OCI-LY7 (cell line): Measurements from ENCODE around the gene KCNK5. TPM values are rescaled to one million over a fixed set of nuclear protein-coding genes. Genes with fewer than 3 reads are reported as not detected.

Experiments used
- BruUV-seq: library from RNA; stranded (reverse); fragments of 400-500 nt; replicated peaks from 2 replicates; lab custom pipeline; 2021; lab: Mats Ljungman, UMichigan
- CTCF ChIA-PET: fragments of 300-600 bp; sonication (Branson Sonifier 250); formaldehyde crosslinking; loops from one replicate; lab custom pipeline; 2022; ENCODE audit warnings: antibody characterized with exemption; ENCODE audit not compliant: unreplicated experiment; lab: Charles Lee
- POLR2A ChIA-PET: fragments of 300-600 bp; sonication (Branson Sonifier 250); formaldehyde crosslinking; loops from one replicate; lab custom pipeline; 2022; ENCODE audit warnings: antibody characterized with exemption; lab: Charles Lee
- DNase-seq: peaks from one replicate; pipeline ENCODE4 v3.0.0-alpha.2; 2015; ENCODE audit warnings: low spot score
- H2AFZ ChIP-seq: fragments of 200-600 bp; sonication (generic), shearing (Covaris generic); 2 replicates; pipeline ENCODE4 v1.6.1; 2014; ENCODE audit warnings: mild to moderate bottlenecking, antibody characterized with exemption, low read length, moderate library complexity
- H3K27ac ChIP-seq: fragments of 200-600 bp; sonication (generic); 2 replicates; pipeline ENCODE4 v1.5.1; 2014; ENCODE audit warnings: mixed run types, low read depth, mild to moderate bottlenecking, moderate library complexity, low read length, inconsistent platforms; ENCODE audit not compliant: poor library complexity, severe bottlenecking
- H3K36me3 ChIP-seq: fragments of 200-600 bp; sonication (generic); 2 replicates; pipeline ENCODE4 v1.6.1; 2014; ENCODE audit warnings: mild to moderate bottlenecking, antibody characterized with exemption, low read length, moderate library complexity, mixed read lengths; ENCODE audit not compliant: insufficient read depth
- H3K4me1 ChIP-seq: fragments of 200-600 bp; sonication (generic); 2 replicates; pipeline ENCODE4 v1.5.1; 2014; ENCODE audit warnings: mild to moderate bottlenecking, low read length; ENCODE audit not compliant: insufficient read depth, poor library complexity, severe bottlenecking
- H3K4me2 ChIP-seq: fragments of 200-600 bp; sonication (generic); 2 replicates; pipeline ENCODE4 v1.6.1; 2014; ENCODE audit warnings: mild to moderate bottlenecking, low read length
- H3K4me3 ChIP-seq: fragments of 200-600 bp; sonication (generic); 2 replicates; pipeline ENCODE4 v1.5.1; 2014; ENCODE audit warnings: mild to moderate bottlenecking, low read depth, low read length; ENCODE audit not compliant: poor library complexity, severe bottlenecking
- H3K79me2 ChIP-seq: fragments of 200-600 bp; sonication (generic); 2 replicates; pipeline ENCODE4 v1.6.1; 2016; ENCODE audit warnings: low read depth, mild to moderate bottlenecking, low read length, moderate library complexity, mixed read lengths; ENCODE audit not compliant: insufficient read depth
- H3K9me2 ChIP-seq: fragments of 200-600 bp; sonication (generic); 2 replicates; pipeline ENCODE4 v1.6.1; 2016; ENCODE audit warnings: mild to moderate bottlenecking, low read length, mixed read lengths; ENCODE audit not compliant: insufficient read depth
- H3K9me3 ChIP-seq: fragments of 200-600 bp; sonication (generic); 2 replicates; pipeline ENCODE4 v1.6.1; 2014; ENCODE audit warnings: mild to moderate bottlenecking, mixed run types, low read length, mixed read lengths
- H4K20me1 ChIP-seq: fragments of 200-600 bp; sonication (generic); 2 replicates; pipeline ENCODE4 v1.6.1; 2014; ENCODE audit warnings: mild to moderate bottlenecking, antibody characterized with exemption, low read length, moderate library complexity, mixed read lengths; ENCODE audit not compliant: insufficient read depth
- CTCF ChIP-seq: fragments of 200-600 bp; sonication (generic); conservative IDR thresholded peaks from 2 replicates; pipeline ENCODE4 v1.5.1; 2014; ENCODE audit warnings: mild to moderate bottlenecking, antibody characterized with exemption, low read length, moderate library complexity, mixed read lengths
- EZH2phosphoT487 ChIP-seq: fragments of 200-600 bp; sonication (generic); IDR thresholded peaks from 2 replicates; pipeline ENCODE4 v1.6.1; 2018; ENCODE audit warnings: low read depth, borderline replicate concordance, mild to moderate bottlenecking, mixed run types, antibody characterized with exemption, low read length, moderate library complexity, mixed read lengths
- intact Hi-C: fragments of 100-400 bp; cut with micrococcal nuclease; formaldehyde crosslinking; loops from one replicate; pipeline ENCODE4 v1.10.0; 2022; ENCODE audit not compliant: unreplicated experiment
- total RNA-seq, 2 experiments: library from RNA; depleted of rRNA in 1 of 2; stranded (reverse); fragments of >200 nt in 1 of 2; shearing (Covaris generic) in 1 of 2; gene quantifications; 2 replicates each; pipeline ENCODE4 v1.2.3, GENCODE V29; 2014 to 2022

The KCNK5 gene
- total RNA-seq, 2 experiments from 2014 or later: not detected

- H3K4me1 ChIP-seq: no peaks in the 10 kb centered on the region
- CTCF ChIA-PET: no interaction called here
- no TSS peak for BruUV-seq
- H3K79me2 ChIP-seq: no peaks in the 10 kb centered on the region
- no peaks in the 10 kb centered on the region for H3K9me3 ChIP-seq
- H3K4me2 ChIP-seq: no peak overlapping the region
- H3K4me3 ChIP-seq: no peak overlapping the region
- no peak overlapping the region for H3K27ac ChIP-seq
- intact Hi-C loops: no loop called here
- TF ChIP-seq EZH2phosphoT487 (no peak), CTCF (no peak)
- no peaks in the 10 kb centered on the region for H4K20me1 ChIP-seq
- no peaks in the 10 kb centered on the region for H3K9me2 ChIP-seq
- POLR2A ChIA-PET: no interaction called here
- no peak overlapping the region for H2AFZ ChIP-seq
- H3K36me3 ChIP-seq: no peaks in the 10 kb centered on the region
- DNase-seq: no peak
Observed at GRCh38 chr6:39260953-39261352, 31.7 kb upstream of the KCNK5 start.

DNA sequence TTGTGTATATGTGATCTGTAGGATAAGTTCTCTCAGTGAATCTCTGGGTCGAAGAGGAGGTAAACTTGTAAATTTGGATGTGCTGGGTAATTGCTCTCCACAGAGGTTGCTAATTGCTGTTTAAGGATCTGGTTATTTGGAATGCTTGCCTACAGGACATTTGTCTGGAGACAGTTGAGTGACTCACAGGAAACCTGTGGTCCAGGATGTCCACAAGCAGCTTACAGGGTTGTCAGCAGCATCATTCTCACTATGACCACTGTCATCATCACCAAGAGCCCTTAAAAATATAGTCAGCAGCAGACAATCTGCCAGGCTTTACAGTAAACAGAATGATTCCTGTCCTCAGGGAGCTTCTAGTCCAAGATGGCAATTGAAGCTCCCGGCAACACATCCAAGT lies 31.2 kb upstream of the KCNK5 start:
- ChIA-PET CTCF (no interaction called here), POLR2A (no interaction called here)
- H3K4me1 ChIP-seq: no peaks in the 10 kb centered on the region
- DNase-seq: no peak
- no peak overlapping the region for H3K4me2 ChIP-seq
- intact Hi-C loops: no loop called here
- BruUV-seq: no TSS peak
- no peak overlapping the region for H3K27ac ChIP-seq
- H3K9me3 ChIP-seq: no peaks in the 10 kb centered on the region
- H4K20me1 ChIP-seq: no peaks in the 10 kb centered on the region
- no peak overlapping the region for H3K4me3 ChIP-seq
- no peak for TF ChIP-seq CTCF
- no peak for TF ChIP-seq EZH2phosphoT487
- no peaks in the 10 kb centered on the region for H3K9me2 ChIP-seq
- no peaks in the 10 kb centered on the region for H3K79me2 ChIP-seq
- no peak overlapping the region for H2AFZ ChIP-seq
- H3K36me3 ChIP-seq: no peaks in the 10 kb centered on the region

DNA sequence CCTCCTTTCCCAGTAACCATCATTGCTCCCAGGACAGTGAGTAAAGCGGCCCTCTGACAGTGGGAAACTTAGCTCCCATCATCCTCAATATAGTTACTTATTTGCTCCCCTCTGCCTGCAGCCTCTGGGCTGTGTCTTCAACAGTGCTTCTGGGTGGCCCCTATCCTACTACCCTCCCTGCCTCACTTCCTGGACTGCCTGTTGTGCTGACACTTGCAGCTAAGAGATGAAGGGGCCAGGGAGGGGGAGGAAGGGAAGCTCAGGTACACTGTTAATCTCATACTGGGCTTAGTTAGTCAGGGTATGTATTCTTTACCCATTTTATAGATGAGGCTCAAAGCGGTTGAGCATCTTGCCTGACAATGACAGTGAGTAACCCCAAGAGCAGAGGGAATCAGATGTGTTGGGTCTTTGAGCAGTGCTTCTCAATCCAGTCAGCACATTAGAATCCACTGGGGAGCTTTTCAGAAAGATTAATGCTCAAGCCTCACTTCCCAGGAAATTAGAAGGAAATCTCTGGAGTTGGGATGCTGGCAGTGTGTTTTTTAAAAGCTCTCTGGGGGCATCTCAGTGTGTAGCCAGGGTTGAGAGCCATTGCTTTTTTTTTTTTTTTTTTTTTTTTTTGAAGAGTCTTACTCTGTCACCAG lies 27.1 kb upstream of the KCNK5 start:
- ChIA-PET CTCF (interaction anchor here (0.6 kb wide), 1 partner anchor 11 kb away, joined by 3 read pairs; no protein-coding TSS in a partner anchor), POLR2A (interaction anchor here (0.7 to 1.3 kb wide), 2 partner anchors 10 to 51 kb away, joined by 5 read pairs; no protein-coding TSS in a partner anchor)
- BruUV-seq: no TSS peak
- no peaks in the 10 kb centered on the region for H3K9me2 ChIP-seq
- no peaks in the 10 kb centered on the region for H3K9me3 ChIP-seq
- intact Hi-C loops: no loop called here
- H3K4me1 ChIP-seq: no peaks in the 10 kb centered on the region
- no peaks in the 10 kb centered on the region for H3K36me3 ChIP-seq
- no peak for DNase-seq
- H3K4me3 ChIP-seq: no peak overlapping the region
- no peaks in the 10 kb centered on the region for H4K20me1 ChIP-seq
- H3K79me2 ChIP-seq: no peaks in the 10 kb centered on the region
- TF ChIP-seq EZH2phosphoT487 (no peak), CTCF (no peak)
- no peak overlapping the region for H3K4me2 ChIP-seq
- no peak overlapping the region for H3K27ac ChIP-seq
- H2AFZ ChIP-seq: no peak overlapping the region
